HEK293 (cell line): Measurements from ENCODE around the gene HSPB8.

Experiments used
- AEBP2 ChIP-seq: fragments of 450-650 bp; formaldehyde crosslinking; IDR thresholded peaks from 2 replicates; pipeline ENCODE4 v1.5.1; 2016; ENCODE audit warnings: missing biosample characterization, missing genetic modification characterization, borderline replicate concordance
- CTCF ChIP-seq: fragments of 450-650 bp; formaldehyde crosslinking; IDR thresholded peaks from 2 replicates; pipeline ENCODE4 v1.5.1; 2016; ENCODE audit warnings: missing biosample characterization, missing genetic modification characterization
- SETDB1 ChIP-seq: IDR thresholded peaks from one replicate; pipeline ENCODE4 v1.6.1; 2017; ENCODE audit warnings: mild to moderate bottlenecking, low read length, moderate library complexity, mixed read lengths; ENCODE audit not compliant: insufficient read length
- ZNF138 ChIP-seq: fragments of 450-650 bp; formaldehyde crosslinking; IDR thresholded peaks from 2 replicates; pipeline ENCODE4 v1.5.1; 2016; ENCODE audit warnings: missing biosample characterization, missing genetic modification characterization, borderline replicate concordance
- ZNF324 ChIP-seq: fragments of 450-650 bp; formaldehyde crosslinking; IDR thresholded peaks from 2 replicates; pipeline ENCODE4 v1.5.1; 2016; ENCODE audit warnings: missing biosample characterization, missing genetic modification characterization
- ZNF549 ChIP-seq: fragments of 450-650 bp; IDR thresholded peaks from 2 replicates; pipeline ENCODE4 v1.5.1; 2018; ENCODE audit warnings: missing biosample characterization, missing genetic modification characterization, mild to moderate bottlenecking, inconsistent platforms, moderate library complexity

DNA sequence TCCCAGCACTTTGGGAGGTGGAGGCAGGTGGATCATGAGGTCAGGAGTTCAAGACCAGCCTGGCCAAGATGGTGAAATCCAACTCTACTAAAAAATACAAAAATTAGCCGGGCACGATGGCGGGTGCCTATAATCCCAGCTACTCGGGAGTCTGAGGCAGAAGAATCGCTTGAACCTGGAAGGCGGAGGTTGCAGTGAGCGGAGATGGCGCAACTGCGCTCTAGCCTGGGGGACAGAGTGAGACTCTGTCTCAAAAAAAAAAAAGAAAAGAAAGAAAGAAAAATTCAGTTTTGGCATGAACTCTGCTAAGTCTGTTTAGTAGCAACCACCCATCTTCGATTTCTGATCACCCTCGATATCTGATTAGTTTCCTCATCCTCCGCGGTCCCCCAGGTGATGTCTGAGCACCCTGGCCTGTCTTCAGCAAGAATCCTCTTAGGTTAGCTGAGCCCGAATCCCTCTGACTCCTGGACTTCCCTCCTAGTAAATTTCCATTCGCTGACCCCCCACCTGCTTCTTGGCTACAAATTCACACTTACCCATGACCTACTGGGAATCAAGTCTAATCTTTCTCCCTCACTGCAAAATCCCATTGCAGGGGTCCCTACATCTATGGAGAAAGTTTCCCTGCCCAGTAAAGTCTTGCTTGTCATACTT lies 879 bp upstream of the HSPB8 start:
- TF ChIP-seq SETDB1 (no peak), AEBP2 (tag by site-specific recombination) (no peak), ZNF138 (tag by site-specific recombination) (no peak), CTCF (tag by site-specific recombination) (no peak), ZNF324 (tag by site-specific recombination) (no peak), ZNF549 (tag by site-specific recombination) (no peak)
